ENCODE data around the gene TOMT. TPM values are rescaled to one million over a fixed set of nuclear protein-coding genes. Genes with fewer than 3 reads are reported as not detected.

The TOMT gene
- 0.31 TPM in 1 of 2 replicates, not detected in the other for total RNA-seq (2014; rRNA removed; shearing (Covaris generic))
- polyA plus RNA-seq (2015; cell fraction: cytosol; rRNA removed): not detected in 2 replicates
- polyA plus RNA-seq (2015; cell fraction: nucleus; rRNA removed): not detected in 2 replicates

GRCh38 chr11:72105888-72106287 is at the start of gene TOMT:
TOMT (plus strand) TSS chr11:72105924; CDS start chr11:72105952, 28 bp downstream.
- no peak for DNase-seq (ENCODE audit: low read depth)

- no peak for DNase-seq (ENCODE audit: low read depth)
Observed at GRCh38 chr11:72058416-72059034, 47.2 kb upstream of the TOMT start.

GRCh38 chr11:72061739-72062396 is 43.9 kb upstream of the TOMT start:
- no peak for DNase-seq (ENCODE audit: low read depth)

- DNase-seq (ENCODE audit: low read depth): no peak
Observed at GRCh38 chr11:72066855-72067254, 38.9 kb upstream of the TOMT start.

- no peak for DNase-seq (ENCODE audit: low read depth)
Observed at GRCh38 chr11:72067266-72067665, 38.5 kb upstream of the TOMT start.

- no peak for DNase-seq (ENCODE audit: low read depth)
Observed at GRCh38 chr11:72067676-72068075, 38.0 kb upstream of the TOMT start.

- no peak for DNase-seq (ENCODE audit: low read depth)
Observed at GRCh38 chr11:72069200-72069599, 36.5 kb upstream of the TOMT start.

- DNase-seq (ENCODE audit: low read depth): peak; percentile 84
Observed at GRCh38 chr11:72069787-72070251, 35.9 kb upstream of the TOMT start.

GRCh38 chr11:72070491-72070890 is 35.2 kb upstream of the TOMT start:
- no peak for DNase-seq (ENCODE audit: low read depth)

- DNase-seq (ENCODE audit: low read depth): peak; percentile 89
Observed at GRCh38 chr11:72072348-72072747, 33.4 kb upstream of the TOMT start.

- DNase-seq (ENCODE audit: low read depth): no peak
Observed at GRCh38 chr11:72075109-72075508, 30.6 kb upstream of the TOMT start.

- DNase-seq (ENCODE audit: low read depth): no peak
Observed at GRCh38 chr11:72075756-72076155, 30.0 kb upstream of the TOMT start.

GRCh38 chr11:72078477-72078876 is 27.2 kb upstream of the TOMT start:
- no peak for DNase-seq (ENCODE audit: low read depth)

- DNase-seq (ENCODE audit: low read depth): no peak
Observed at GRCh38 chr11:72079819-72080325, 25.9 kb upstream of the TOMT start.

GRCh38 chr11:72080326-72081183 is 25.2 kb upstream of the TOMT start, which contains the start of the genes LRRC51 and NUMA1:
LRRC51 (plus strand) TSS chr11:72080850; CDS start chr11:72089084, 8,234 bp downstream.
NUMA1 (minus strand) TSS chr11:72080542; CDS start chr11:72035943, 44,599 bp downstream.
- peak; percentile 100 for DNase-seq (ENCODE audit: low read depth)

- no peak for DNase-seq (ENCODE audit: low read depth)
Observed at GRCh38 chr11:72081184-72081644, 24.5 kb upstream of the TOMT start.

GRCh38 chr11:72081821-72082453 is 23.8 kb upstream of the TOMT start:
- DNase-seq (ENCODE audit: low read depth): no peak

GRCh38 chr11:72083414-72083813 is 22.3 kb upstream of the TOMT start:
- DNase-seq (ENCODE audit: low read depth): no peak

- DNase-seq (ENCODE audit: low read depth): no peak
Observed at GRCh38 chr11:72084076-72084475, 21.6 kb upstream of the TOMT start.

GRCh38 chr11:72084965-72085364 is 20.8 kb upstream of the TOMT start:
- no peak for DNase-seq (ENCODE audit: low read depth)
